ENCODE measurements around the gene DNAI7. TPM values are rescaled to one million over a fixed set of nuclear protein-coding genes. Genes with fewer than 3 reads are reported as not detected.

DNAI7 gene
- total RNA-seq, 1 donor: 0.36 TPM

- Histone ChIP-seq H3K27ac (ENCODE audit: low read depth, low read length) (peak overlapping the region; percentile 18), H3K9me3 (ENCODE audit: low read depth, low read length) (no peaks in the 10 kb centered on the region), H3K27me3 (ENCODE audit: insufficient read depth, low read length) (no peaks in the 10 kb centered on the region), H3K79me2 (ENCODE audit: insufficient read depth, low read length) (peaks cover 24% of the 10 kb centered on the region), H3K4me1 (ENCODE audit: insufficient read depth, low read length) (peaks cover 16% of the 10 kb centered on the region), H3K36me3 (ENCODE audit: insufficient read depth, low read length) (no peaks in the 10 kb centered on the region), H2AFZ (ENCODE audit: low read length) (no peak overlapping the region), H3K4me3 (ENCODE audit: insufficient read depth, low read length) (no peak overlapping the region), H3K4me2 (ENCODE audit: insufficient read depth, low read length) (peak overlapping the region; percentile 6), H4K20me1 (ENCODE audit: insufficient read depth, low read length) (peaks cover 2% of the 10 kb centered on the region)
- no peak for TF ChIP-seq CTCF (IDR thresholded peaks at IDR 0.05; ENCODE audit: extremely low read depth, low read depth, low read length)
- DNase-seq (ENCODE audit: insufficient read length, low spot score, missing footprints): no peak
These were observed 5.7 kb upstream of the DNAI7 start for GRCh38 chr12:25200703-25201102.

DNA sequence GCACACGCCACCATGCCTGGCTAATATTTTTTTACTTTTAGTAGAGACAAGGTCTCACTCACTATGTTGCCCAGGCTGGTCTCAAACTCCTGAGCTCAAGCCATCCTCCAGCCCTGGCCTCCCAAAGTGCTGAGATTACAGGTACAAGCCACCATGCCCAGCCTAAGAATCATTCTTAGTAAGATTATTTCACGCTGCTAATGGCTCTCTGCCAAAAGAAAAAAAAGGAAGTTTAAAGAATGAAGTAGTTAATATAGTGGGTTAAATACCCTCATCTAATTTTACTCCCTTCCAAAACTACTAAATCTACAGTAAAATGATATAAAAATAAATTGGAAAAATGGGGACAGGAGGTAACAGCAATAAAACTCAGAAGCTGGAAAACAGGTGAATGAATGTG, 2.6 kb upstream of the DNAI7 start:
- peaks cover 25% of the 10 kb centered on the region for H3K4me1 ChIP-seq (ENCODE audit: insufficient read depth, low read length)
- peaks cover 17% of the 10 kb centered on the region for H3K79me2 ChIP-seq (ENCODE audit: insufficient read depth, low read length)
- H3K27ac ChIP-seq (ENCODE audit: low read depth, low read length): no peak overlapping the region
- no peaks in the 10 kb centered on the region for H3K9me3 ChIP-seq (ENCODE audit: low read depth, low read length)
- no peaks in the 10 kb centered on the region for H3K27me3 ChIP-seq (ENCODE audit: insufficient read depth, low read length)
- no peak overlapping the region for H3K4me2 ChIP-seq (ENCODE audit: insufficient read depth, low read length)
- no peaks in the 10 kb centered on the region for H3K36me3 ChIP-seq (ENCODE audit: insufficient read depth, low read length)
- no peaks in the 10 kb centered on the region for H4K20me1 ChIP-seq (ENCODE audit: insufficient read depth, low read length)
- no peak for DNase-seq (ENCODE audit: insufficient read length, low spot score, missing footprints)
- H3K4me3 ChIP-seq (ENCODE audit: insufficient read depth, low read length): no peak overlapping the region
- no peak overlapping the region for H2AFZ ChIP-seq (ENCODE audit: low read length)
- no peak for TF ChIP-seq CTCF (IDR thresholded peaks at IDR 0.05; ENCODE audit: extremely low read depth, low read depth, low read length)

DNA sequence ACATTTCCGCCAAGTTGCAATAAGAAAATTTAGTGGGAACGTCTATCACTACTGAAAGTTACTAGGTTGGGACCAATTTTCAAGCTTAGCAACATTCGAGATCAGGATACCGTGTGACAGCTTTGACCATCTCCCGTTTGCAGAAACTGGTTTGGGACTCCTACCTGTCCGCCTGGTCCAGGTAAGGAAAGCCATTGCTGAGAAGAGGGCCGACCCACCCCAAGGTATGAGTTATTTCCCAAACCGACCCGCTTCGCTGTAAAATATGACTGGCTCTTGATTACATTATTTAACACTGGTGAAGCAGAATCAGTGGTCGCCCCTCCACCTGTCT, 271 bp downstream of the DNAI7 start:
- Histone ChIP-seq H3K4me1 (ENCODE audit: insufficient read depth, low read length) (peaks cover 14% of the 10 kb centered on the region), H4K20me1 (ENCODE audit: insufficient read depth, low read length) (no peaks in the 10 kb centered on the region), H3K9me3 (ENCODE audit: low read depth, low read length) (no peaks in the 10 kb centered on the region), H3K27ac (ENCODE audit: low read depth, low read length) (peak overlapping the region; percentile 88), H3K4me3 (ENCODE audit: insufficient read depth, low read length) (peak overlapping the region; percentile 81), H3K79me2 (ENCODE audit: insufficient read depth, low read length) (peaks cover 12% of the 10 kb centered on the region), H3K27me3 (ENCODE audit: insufficient read depth, low read length) (no peaks in the 10 kb centered on the region), H3K4me2 (ENCODE audit: insufficient read depth, low read length) (peak overlapping the region; percentile 98), H2AFZ (ENCODE audit: low read length) (peak overlapping the region; percentile 95), H3K36me3 (ENCODE audit: insufficient read depth, low read length) (no peaks in the 10 kb centered on the region)
- DNase-seq (ENCODE audit: insufficient read length, low spot score, missing footprints): no peak
- no peak for TF ChIP-seq CTCF (IDR thresholded peaks at IDR 0.05; ENCODE audit: extremely low read depth, low read depth, low read length)

DNA sequence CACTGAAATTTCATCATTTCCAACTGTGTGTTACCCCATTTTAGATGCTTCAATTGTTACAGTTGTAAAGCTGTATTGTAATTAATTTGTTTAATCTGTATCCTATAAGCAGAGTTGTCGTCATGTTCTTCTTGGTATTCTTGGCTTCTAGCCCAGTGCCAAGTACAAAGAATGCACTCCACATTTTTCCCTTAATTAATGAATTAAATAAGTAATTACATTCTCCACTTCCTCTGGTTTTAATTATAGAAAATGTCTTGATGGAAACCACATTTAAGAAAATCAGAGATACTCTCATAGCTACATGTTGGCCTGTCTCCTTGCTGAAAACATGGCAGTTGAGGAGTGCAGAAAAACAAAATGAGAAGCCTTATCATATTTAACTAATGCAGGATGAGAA, 746 bp downstream of the DNAI7 start:
- no peak for DNase-seq (ENCODE audit: insufficient read length, low spot score, missing footprints)
- peak overlapping the region; percentile 88 for H3K27ac ChIP-seq (ENCODE audit: low read depth, low read length)
- peaks cover 19% of the 10 kb centered on the region for H3K4me1 ChIP-seq (ENCODE audit: insufficient read depth, low read length)
- H3K79me2 ChIP-seq (ENCODE audit: insufficient read depth, low read length): peaks cover 12% of the 10 kb centered on the region
- peak overlapping the region; percentile 98 for H3K4me2 ChIP-seq (ENCODE audit: insufficient read depth, low read length)
- peak overlapping the region; percentile 95 for H2AFZ ChIP-seq (ENCODE audit: low read length)
- peak overlapping the region; percentile 81 for H3K4me3 ChIP-seq (ENCODE audit: insufficient read depth, low read length)
- no peaks in the 10 kb centered on the region for H3K9me3 ChIP-seq (ENCODE audit: low read depth, low read length)
- H3K27me3 ChIP-seq (ENCODE audit: insufficient read depth, low read length): no peaks in the 10 kb centered on the region
- H3K36me3 ChIP-seq (ENCODE audit: insufficient read depth, low read length): no peaks in the 10 kb centered on the region
- no peak for TF ChIP-seq CTCF (IDR thresholded peaks at IDR 0.05; ENCODE audit: extremely low read depth, low read depth, low read length)
- no peaks in the 10 kb centered on the region for H4K20me1 ChIP-seq (ENCODE audit: insufficient read depth, low read length)

All from osteoblast (primary cell).